Measurements from ENCODE around the gene EEFSEC. TPM values are rescaled to one million over a fixed set of nuclear protein-coding genes. Genes with fewer than 3 reads are reported as not detected.

EEFSEC gene
- total RNA-seq, 4 donors from 2014 or later, result 25.1 to 43.5 (median 29.5) TPM

GRCh38 chr3:128178782-128179483 is 25.7 kb downstream of the EEFSEC start:
- WGBS, 2 donors, result 26 to 34% methylated on average over 4 of the region's 4 CpGs
- no peaks in the 10 kb centered on the region for H3K36me3 ChIP-seq
- H3K4me3 ChIP-seq, result peak overlapping the region in 2 of 4 donors; percentile 13 to 33
- H3K9me3 ChIP-seq, result no peaks in the 10 kb centered on the region
- H3K27ac ChIP-seq, result peak overlapping the region in 3 of 4 donors; percentile 23 to 74 (median 64)
- no peak for DNase-seq (ENCODE audit: low spot score in 2 of 2)
- no peaks in the 10 kb centered on the region for H3K27me3 ChIP-seq
- peaks cover 0 to 59% (median 24%) of the 10 kb centered on the region in 4 donors for H3K4me1 ChIP-seq
- no peak for TF ChIP-seq CTCF (IDR thresholded peaks at IDR 0.05)
- no peak for TF ChIP-seq EP300 (IDR thresholded peaks at IDR 0.05)
- TF ChIP-seq POLR2A (IDR thresholded peaks at IDR 0.05), result no peak

DNA sequence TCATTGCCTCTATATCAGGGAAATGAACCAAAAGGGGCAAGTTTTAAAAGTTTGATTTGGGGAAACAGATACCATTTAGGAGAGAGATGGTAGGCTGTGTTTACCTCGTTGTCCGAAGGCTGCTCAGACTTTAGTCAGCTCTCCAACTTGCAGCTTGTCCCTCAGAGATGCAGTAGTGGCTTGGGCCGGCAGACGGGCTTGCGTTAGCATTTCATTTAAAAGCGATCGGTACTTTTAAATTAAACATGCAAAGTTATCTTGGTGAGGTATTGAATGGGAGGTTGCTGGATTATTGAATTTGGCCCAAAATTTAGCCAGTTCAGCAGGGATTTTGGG is 26.2 kb downstream of the EEFSEC start:
- Histone ChIP-seq H3K4me3 (peak overlapping the region in 1 of 4 donors; percentile 33), H3K36me3 (no peaks in the 10 kb centered on the region), H3K9me3 (no peaks in the 10 kb centered on the region), H3K27ac (peak overlapping the region in 3 of 4 donors; percentile 23 to 74 (median 64)), H3K27me3 (no peaks in the 10 kb centered on the region), H3K4me1 (peaks cover 0 to 54% (median 23%) of the 10 kb centered on the region in 4 donors)
- WGBS, 2 donors, result 22 to 35% methylated on average over 7 of the region's 7 CpGs
- TF ChIP-seq POLR2A (IDR thresholded peaks at IDR 0.05) (no peak), EP300 (IDR thresholded peaks at IDR 0.05) (no peak), CTCF (IDR thresholded peaks at IDR 0.05) (no peak)
- DNase-seq (ENCODE audit: low spot score in 2 of 2), result no peak

DNA sequence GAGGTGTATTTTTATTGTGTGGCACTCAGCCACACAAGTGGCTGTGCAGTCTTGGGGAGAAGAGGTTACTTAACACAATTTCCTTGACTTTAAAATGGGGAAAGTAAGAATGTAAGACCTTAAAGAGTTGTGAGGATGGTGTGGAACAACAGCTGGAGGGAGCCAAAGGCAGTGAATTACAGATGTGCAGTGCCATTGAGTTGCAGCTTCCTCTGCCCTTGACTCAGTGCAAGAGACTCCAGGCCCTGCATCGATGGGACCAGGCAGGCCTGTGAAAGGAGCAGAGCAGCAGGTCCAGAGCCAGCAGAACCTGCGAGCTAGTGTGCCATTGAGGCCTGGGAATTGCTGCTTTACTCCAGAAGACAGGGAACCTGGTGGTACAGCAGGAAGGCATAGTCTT is 27.2 kb downstream of the EEFSEC start:
- TF ChIP-seq EP300 (IDR thresholded peaks at IDR 0.05) (no peak), CTCF (IDR thresholded peaks at IDR 0.05) (peak in 1 of 5 experiments; percentile 3)
- Histone ChIP-seq H3K4me1 (peaks cover 0 to 44% (median 14%) of the 10 kb centered on the region in 4 donors), H3K36me3 (no peaks in the 10 kb centered on the region), H3K4me3 (no peak overlapping the region), H3K27ac (peak overlapping the region in 2 of 4 donors; percentile 64 to 74), H3K27me3 (no peaks in the 10 kb centered on the region), H3K9me3 (no peaks in the 10 kb centered on the region)
- 41 to 52% methylated on average over 2 of the region's 2 CpGs for WGBS, 2 donors
- no peak for DNase-seq (ENCODE audit: low spot score in 2 of 2)

DNA sequence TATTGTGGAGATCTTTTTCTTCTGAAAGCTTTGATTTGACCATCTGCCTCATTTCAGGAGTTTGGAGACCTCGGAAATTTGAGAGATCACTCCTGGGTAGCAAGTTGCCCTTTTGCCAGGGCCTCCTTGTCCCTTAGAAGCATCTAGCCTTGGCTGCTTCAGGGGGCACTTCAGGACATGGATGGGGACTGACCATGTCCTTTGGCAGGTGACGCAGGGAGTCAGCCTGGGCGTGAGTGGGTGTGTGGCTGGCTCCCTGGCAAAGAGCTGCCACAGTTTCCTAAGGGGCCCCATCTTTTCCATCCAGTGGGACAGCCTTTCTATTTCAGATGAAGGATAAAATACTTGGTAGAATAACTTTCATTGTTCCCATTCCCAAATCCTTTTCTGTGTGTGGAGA is 27.6 kb downstream of the EEFSEC start:
- Histone ChIP-seq H3K9me3 (no peaks in the 10 kb centered on the region), H3K27me3 (no peaks in the 10 kb centered on the region), H3K4me3 (no peak overlapping the region), H3K27ac (peak overlapping the region in 2 of 4 donors; percentile 64 to 74), H3K36me3 (no peaks in the 10 kb centered on the region), H3K4me1 (peaks cover 0 to 40% (median 11%) of the 10 kb centered on the region in 4 donors)
- WGBS, 2 donors, result 81 to 84% methylated on average over 3 of the region's 3 CpGs
- TF ChIP-seq POLR2A (IDR thresholded peaks at IDR 0.05) (no peak), EP300 (IDR thresholded peaks at IDR 0.05) (no peak), CTCF (IDR thresholded peaks at IDR 0.05) (no peak)
- DNase-seq (ENCODE audit: low spot score in 2 of 2), result no peak

DNA sequence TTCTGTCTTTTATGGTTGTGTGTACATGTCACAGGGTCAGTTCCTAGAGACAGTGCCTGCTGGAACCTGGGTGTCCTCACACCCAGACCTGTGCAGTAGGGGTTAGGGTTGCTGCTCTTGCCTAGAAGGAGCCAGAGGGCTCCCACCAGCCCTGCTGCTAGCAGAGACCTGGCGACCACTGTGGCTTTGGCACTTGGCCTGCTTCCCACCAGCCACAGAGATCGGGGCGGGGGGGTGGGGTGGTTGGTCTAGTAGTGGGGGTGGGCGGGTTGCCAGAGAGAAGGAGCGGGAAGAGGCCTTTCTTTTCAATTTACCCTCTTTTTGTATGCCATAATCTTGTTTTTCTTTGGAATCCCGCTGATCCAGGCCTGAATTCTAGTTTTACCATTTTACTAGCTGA is 29.4 kb downstream of the EEFSEC start:
- H3K9me3 ChIP-seq, result no peaks in the 10 kb centered on the region
- no peak for DNase-seq (ENCODE audit: low spot score in 2 of 2)
- 35 to 53% methylated on average over 6 of the region's 6 CpGs for WGBS, 2 donors
- no peak overlapping the region for H3K27ac ChIP-seq
- H3K4me1 ChIP-seq, result peaks cover 0 to 32% (median 9%) of the 10 kb centered on the region in 4 donors
- no peaks in the 10 kb centered on the region for H3K36me3 ChIP-seq
- H3K4me3 ChIP-seq, result no peak overlapping the region
- no peaks in the 10 kb centered on the region for H3K27me3 ChIP-seq
- TF ChIP-seq POLR2A (IDR thresholded peaks at IDR 0.05) (no peak), CTCF (IDR thresholded peaks at IDR 0.05) (no peak), EP300 (IDR thresholded peaks at IDR 0.05) (no peak)
